HG02973 (cell line): Measurements from ENCODE around the gene ZSWIM8.
A peak's percentile ranks its signal among the peaks of the same experiment; 100 is the strongest.
"Not testable (repeated sequence)": the region's sequence is repeated elsewhere in the genome, so short reads cannot be mapped to it uniquely, and the experiment has no call there.

Experiments used
- ATAC-seq: cut with Tn5 transposase; IDR thresholded peaks from one replicate; pipeline ENCODE4 v1.9.1; 2021; ENCODE audit warnings: moderate library complexity; ENCODE audit not compliant: unreplicated experiment

ZSWIM8 gene

DNA sequence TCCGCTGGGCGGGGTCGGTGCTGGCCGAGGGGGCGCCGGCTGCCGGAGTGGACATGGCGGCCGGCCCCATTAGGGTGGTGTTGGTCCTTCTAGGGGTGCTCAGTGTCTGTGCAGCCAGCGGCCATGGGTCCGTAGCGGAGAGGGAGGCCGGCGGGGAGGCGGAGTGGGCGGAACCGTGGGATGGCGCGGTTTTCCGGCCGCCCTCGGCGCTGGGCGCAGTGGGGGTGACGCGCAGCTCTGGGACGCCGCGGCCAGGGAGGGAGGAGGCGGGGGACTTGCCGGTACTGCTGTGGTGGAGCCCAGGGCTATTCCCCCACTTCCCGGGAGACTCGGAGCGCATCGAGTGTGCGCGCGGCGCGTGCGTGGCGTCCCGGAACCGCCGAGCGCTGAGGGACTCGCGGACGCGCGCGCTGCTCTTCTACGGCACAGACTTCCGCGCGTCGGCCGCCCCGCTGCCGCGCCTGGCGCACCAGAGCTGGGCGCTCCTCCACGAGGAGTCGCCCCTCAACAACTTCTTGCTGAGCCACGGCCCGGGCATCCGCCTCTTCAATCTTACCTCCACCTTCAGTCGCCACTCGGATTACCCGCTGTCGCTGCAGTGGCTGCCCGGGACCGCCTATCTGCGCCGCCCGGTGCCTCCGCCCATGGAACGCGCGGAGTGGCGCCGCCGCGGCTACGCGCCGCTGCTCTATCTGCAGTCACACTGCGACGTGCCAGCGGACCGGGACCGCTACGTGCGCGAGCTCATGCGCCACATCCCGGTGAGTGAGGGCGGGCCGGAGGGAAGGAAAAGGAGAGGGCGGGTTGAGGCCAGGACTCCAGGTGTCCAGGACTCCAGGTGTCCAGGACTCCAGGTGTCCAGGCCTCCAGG lies 12.9 kb upstream of the ZSWIM8 start:
- peak; percentile 55 for ATAC-seq

DNA sequence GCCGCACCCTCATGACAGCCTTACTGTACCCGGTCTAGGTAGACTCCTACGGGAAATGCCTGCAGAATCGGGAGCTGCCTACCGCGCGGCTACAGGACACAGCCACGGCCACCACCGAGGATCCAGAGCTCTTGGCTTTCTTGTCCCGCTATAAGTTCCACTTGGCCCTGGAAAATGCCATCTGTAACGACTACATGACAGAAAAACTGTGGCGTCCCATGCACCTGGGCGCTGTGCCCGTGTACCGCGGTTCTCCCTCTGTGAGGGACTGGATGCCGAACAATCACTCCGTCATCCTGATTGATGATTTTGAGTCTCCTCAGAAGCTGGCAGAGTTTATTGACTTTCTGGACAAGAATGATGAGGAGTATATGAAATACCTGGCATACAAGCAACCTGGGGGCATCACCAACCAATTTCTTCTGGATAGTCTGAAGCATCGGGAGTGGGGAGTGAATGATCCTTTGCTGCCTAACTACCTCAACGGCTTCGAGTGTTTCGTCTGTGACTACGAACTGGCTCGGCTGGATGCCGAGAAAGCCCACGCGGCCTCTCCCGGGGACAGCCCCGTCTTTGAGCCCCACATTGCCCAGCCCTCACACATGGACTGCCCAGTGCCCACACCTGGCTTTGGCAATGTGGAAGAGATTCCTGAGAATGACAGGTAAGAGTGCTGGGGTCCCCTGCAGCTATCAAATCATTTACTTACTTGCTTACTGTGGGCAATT lies 12.1 kb upstream of the ZSWIM8 start:
- peak; percentile 2 for ATAC-seq

DNA sequence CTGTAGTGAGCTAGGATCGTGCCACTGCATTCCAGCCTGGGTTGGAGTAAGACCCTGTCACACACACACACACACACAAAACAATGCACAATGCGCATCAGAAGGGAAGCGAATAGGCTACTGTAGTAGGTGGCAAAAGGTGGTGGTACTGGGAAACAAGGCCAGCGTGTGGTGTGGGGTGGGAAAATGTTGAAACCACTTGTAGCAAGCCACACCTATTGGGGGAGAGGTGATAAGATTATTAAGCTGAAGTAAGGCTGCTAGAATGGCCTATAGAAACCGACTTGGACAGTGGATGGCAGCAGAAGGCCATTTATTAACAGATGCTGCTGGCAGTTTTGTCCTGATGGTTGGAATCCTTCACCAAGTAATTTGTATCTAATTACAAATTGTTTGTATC lies 10.8 kb upstream of the ZSWIM8 start:
- no peak for ATAC-seq

DNA sequence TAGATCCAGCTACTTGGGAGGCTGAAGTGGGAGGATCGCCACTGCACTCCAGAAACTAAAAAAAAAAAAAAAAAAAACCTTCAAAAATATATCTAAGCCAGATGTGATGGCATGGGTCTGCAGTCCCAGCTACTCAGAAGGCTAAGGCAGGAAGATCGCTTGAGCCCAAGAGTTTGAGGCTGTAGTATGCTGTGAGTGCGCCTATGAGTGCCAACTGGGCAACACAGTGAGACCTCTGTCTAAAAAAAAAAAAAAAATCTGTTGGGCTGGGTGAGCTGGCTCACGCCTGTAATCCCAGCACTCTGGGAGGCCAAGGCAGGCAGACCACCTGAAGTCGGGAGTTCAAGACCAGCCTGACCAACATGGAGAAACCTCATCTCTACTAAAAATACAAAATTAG lies 6.4 kb upstream of the ZSWIM8 start:
- no peak for ATAC-seq

DNA sequence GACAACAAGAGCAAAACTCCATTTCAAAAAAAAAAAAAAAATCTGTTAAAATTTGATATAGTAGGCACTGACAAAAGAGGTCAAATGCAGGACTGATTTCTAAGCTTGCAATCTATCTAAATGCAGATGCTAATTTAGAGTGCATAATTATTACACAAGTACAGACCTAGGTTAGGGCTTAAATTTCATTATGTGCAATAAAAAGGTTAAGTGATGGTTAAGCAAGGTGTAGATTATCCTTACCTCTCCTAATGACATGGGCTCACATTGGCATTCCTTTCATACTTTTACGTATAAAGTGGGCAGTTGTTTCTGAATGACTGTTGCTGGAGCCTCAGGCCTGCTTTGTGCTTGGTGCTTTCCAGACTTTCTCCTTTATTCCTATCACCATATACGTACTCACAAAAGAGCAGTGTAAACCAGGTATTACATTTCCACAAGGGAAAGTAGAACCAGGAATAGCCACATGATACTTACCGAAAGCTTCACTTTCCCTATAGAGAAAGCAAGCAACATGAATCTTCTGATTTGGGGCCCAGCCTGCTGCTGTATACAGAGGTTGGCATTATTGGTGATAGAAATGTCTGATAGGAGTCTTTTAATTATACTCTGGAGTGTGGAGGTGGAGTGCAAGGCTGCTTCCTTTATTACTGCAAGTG lies 5.7 kb upstream of the ZSWIM8 start:
- ATAC-seq: no peak

DNA sequence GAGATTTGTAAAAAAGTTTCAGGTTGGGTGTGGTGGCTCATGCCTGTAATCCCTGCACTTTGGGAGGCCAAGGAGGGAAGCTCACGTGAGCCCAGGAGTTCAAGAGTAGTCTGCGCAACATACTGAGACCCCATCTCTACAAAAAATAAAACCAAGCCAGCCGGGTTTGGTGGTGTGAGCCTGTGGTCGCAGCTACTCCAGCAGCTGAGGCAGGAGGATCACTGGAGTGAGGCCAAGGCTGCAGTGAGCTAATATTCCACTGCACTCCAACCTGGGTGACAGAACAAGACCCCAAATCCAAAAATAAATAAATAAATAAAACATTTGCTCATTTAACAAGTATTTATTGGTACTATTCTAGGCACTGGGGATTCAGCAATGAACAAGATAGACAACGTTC lies 5.1 kb upstream of the ZSWIM8 start:
- ATAC-seq: no peak

DNA sequence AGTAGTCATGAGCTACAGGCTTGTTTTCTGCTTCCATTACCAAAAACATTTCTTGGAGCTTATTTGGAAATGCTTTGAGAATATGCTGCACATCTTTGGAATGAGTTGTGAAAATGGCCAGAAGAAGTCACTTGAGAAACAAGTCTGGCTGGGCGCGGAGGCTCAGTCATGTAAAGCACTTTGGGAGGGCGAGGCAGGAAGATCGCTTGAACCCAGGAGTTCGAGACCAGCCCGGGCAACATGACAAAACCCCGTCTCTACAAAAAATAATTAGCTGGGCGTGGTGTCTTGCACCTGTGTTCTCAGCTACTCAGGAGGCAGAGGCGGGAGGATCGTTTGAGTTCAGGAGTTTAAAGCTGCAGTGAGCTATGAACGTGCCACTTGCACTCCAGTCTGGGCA lies 4.4 kb upstream of the ZSWIM8 start:
- no peak for ATAC-seq

DNA sequence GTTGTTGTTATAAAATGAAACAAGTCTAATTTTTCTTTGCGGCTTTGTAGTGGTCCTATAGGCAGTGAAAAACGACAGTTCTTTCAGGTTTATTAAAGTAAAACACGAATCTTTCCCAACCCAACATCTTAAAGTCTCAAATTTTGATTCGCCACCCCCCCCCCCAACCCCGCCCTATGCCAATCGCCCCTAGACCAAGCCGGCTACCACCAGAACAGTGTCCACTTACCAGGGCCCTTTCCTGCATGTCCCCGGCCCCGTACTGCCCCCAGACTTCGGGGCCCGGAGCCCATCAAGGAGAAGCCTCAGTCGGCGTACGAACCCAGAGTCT lies 3.9 kb upstream of the ZSWIM8 start:
- ATAC-seq: no peak

DNA sequence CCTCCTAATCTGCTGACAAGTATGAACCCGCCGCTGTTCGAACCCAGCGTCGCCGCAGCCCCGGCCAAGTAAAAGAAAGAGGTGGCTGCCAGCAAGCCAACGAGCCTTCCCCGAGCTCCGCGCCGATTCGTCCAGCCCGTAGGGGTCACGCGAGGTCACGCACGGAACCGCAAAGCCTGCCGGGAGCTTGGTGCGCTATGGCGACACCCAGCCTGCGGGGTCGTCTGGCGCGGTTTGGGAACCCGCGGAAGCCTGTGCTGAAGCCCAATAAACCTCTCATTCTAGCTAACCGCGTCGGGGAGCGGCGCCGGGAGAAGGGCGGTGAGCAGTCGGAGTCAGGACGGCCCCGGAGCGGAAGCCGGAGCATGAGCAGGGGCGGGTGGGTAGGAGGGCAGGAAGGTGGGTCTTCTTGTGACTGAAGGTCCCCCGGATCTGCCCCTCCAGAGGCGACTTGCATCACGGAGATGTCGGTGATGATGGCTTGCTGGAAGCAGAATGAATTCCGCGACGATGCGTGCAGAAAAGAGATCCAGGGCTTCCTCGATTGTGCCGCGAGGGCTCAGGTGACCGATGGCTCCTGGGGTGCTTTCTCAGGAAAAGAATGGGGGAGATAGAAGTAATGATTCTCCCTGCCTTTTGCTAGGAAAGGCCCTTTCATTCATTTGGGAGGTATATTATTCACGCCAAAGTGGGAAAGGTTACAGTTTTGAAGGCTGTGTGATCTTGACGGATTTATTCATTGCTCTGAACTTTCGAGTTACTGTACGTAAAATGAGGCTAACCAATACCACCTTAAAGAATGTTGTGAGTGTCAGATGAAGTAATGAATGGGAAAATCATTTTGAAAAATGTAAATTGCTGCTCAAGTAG lies 3.3 kb upstream of the ZSWIM8 start, which contains the start of gene CHCHD1:
TSS of gene CHCHD1 (plus strand) at position 170 of the 870 bp plus-strand sequence. CDS start at position 198, 28 bp downstream.
- ATAC-seq: peak; percentile 33

DNA sequence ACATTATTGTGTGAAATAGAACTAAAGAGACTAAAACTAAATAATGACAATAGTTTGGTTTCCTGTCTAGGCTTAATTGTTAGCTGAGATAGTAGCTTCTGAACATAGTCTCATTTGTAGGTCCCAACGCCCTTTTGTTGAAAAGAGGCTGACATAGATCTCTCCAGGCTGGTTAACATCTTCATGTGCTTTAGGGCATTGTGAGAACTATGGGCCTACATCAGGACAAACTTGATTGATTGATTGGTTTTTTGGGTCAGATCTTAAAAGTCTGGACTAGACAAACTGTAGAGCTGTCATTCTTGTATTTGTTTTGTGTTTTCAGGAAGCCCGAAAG lies 2.7 kb upstream of the ZSWIM8 start:
- no peak for ATAC-seq

DNA sequence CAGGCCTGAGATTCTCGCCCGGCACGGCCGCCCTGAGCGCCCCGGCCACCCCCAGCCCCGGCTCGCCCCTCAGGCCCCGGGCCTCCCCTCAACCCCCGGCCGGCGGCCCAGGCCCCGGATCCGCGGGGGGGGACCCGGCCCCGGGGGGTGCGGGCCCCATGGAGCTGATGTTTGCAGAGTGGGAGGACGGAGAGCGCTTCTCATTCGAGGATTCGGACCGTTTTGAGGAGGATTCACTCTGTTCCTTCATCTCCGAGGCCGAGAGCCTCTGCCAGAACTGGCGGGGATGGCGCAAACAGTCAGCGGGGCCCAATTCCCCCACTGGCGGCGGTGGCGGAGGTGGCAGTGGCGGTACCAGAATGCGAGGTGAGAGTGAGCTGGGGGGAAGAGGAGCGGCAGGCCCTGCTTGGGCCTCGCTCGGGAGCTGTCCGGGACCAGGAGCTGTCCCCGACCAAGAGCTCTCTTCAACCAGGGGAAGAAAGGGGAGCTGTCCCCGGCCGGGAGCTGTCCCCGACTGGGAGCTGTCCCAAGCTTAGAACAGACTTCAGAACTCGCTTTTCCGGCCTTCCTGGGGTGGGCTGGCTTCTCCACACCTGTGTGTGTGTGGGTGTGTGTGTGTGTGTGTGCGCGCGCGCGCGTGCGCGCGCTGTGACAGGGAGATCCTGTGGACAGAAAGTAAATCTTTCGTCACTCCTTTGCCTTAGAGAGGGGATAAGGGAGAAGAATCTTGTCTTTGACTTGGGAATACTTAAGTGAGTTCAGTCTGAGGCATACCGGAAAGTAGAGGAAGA lies 510 bp downstream of the ZSWIM8 start:
- no peak for ATAC-seq

DNA sequence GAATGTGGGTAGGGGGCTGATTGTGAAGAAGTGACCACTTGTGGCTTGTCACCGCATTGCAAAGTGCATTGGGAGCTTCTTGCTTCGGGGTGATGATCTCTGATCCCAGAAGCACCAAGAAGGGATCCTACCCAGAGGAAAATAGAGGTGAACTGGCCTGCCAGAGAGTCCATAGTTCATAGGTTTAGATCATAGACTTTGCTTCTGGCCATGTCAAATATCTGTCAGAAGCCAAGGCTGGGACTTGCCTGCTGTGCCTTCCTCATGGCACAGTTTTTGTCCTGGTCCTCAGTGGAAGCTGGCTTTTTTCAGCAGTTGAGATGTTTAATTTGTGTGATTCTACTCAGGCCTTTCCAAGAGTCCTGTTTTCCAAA lies 1.1 kb downstream of the ZSWIM8 start:
- no peak for ATAC-seq

DNA sequence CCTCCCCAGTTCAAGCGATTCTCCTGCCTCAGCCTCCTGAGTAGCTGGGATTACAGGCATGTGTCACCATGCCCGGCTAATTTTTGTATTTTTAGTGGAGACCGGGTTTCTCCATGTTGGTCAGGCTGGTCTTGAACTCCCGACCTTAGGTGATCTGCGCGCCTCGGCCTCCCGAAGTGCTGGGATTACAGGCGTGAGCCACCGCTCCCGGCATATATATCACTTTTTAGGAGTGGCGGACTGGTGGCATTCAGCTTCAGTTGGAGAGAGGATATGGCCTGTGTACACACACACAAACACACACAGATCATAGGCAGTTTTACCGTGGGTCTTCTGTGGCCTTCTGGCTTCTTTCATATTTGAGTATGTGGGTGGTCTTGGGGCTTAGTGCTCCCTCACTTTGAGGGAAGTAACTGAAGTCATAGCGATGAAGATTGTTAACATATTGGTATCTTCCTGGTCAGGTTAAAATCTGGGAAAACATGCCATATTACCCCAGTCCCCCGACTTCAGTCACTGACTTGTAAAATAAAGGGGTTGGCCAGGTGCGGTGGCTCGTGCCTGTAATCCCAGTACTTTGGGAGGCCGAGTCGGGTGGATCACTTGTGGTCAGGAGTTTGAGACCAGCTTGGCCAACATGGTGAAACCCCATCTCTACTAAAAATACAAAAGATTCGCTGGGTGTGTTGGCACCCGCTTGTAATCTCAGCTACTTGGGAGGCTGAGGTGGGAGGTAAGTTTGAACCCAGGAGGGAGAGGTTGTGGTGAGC lies 1.8 kb downstream of the ZSWIM8 start:
- not testable (repeated sequence) for ATAC-seq

DNA sequence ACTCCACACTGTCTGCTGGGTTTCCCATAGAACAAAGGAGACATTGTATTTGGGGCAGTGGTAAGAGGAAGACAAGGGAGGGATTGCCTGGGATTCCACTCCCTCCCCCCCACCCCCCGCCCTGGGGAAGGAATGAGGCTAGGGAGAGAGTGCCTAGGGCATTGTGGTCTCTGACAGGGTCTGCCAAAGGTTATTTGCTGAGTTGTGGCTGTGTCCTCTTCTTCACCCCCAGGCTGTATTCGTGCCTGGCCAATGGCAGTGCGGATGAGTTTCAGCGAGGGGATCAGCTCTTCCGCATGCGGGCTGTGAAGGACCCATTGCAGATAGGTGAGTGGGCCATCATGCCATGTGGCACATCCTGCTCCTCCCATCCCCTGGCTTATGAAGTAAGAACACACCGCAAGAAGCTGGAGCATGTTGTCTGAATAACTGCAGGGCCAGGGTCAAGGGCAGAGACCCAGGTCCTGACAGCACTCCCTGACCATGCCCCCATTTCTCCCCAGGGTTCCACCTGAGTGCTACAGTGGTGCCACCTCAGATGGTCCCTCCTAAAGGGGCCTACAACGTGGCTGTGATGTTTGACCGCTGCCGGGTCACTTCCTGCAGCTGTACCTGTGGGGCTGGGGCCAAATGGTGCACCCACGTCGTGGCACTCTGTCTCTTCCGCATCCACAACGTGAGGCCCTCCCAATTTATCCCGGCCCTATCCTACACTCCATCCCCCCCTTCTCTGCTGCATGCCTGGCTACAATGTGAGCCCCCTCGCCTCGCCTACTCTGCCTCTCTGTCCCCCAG lies 3.7 kb downstream of the ZSWIM8 start:
- no peak for ATAC-seq

DNA sequence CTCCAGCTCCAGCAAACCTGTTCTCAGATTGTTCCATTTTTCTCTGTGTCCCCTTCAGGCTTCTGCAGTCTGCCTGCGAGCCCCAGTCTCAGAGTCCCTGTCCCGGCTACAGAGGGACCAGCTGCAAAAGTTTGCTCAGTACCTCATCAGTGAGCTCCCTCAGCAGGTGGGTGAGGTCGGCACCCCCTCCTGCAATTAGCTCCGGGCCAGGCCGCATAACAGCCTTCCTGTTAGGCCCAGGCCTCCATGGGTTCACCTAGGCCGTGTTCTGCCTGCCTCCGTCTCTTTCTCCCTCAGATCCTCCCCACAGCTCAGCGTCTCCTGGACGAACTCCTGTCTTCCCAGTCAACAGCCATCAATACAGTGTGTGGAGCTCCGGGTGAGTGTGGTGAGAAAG lies 4.3 kb downstream of the ZSWIM8 start:
- ATAC-seq: no peak

DNA sequence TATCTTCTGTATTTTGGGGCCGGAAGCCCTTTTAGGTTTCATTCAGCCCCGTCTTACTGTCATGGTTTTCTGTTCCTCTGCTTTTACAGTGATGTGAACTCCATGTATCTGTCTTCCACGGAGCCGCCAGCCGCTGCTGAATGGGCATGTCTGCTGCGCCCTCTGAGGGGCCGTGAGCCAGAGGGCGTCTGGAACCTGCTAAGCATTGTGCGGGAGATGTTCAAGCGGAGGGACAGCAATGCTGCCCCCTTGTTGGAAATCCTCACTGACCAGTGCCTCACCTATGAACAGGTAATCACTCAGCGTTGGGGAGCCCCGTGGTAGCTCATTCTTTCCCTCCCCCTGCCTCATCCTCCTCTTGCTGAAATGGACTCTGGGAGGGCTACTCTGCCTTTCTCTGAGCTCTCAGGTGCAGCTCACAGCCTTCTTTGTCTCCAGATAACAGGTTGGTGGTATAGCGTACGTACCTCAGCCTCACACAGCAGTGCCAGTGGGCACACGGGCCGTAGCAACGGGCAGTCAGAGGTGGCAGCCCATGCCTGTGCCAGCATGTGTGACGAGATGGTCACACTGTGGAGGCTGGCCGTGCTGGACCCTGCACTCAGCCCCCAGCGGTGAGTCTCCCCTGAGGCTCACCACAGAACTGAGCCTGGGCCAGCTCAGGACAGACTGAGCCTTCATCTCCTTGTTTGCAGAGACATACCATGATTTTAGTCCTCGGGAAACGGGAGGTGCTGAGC lies 5.7 kb downstream of the ZSWIM8 start:
- ATAC-seq: no peak

DNA sequence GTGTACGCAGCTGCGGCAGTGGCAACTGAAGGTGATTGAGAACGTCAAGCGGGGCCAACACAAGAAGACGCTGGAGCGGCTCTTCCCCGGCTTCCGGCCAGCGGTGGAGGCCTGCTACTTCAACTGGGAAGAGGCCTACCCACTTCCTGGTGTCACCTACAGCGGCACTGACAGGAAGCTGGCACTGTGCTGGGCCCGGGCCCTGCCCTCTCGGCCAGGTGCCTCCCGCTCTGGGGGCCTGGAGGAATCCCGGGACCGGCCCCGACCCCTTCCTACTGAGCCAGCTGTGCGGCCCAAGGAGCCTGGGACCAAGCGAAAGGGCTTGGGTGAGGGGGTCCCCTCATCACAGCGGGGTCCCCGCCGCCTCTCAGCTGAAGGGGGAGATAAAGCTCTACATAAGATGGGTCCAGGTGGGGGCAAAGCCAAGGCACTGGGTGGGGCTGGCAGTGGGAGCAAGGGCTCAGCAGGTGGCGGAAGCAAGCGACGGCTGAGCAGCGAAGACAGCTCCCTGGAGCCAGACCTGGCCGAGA lies 6.5 kb downstream of the ZSWIM8 start:
- ATAC-seq: no peak

DNA sequence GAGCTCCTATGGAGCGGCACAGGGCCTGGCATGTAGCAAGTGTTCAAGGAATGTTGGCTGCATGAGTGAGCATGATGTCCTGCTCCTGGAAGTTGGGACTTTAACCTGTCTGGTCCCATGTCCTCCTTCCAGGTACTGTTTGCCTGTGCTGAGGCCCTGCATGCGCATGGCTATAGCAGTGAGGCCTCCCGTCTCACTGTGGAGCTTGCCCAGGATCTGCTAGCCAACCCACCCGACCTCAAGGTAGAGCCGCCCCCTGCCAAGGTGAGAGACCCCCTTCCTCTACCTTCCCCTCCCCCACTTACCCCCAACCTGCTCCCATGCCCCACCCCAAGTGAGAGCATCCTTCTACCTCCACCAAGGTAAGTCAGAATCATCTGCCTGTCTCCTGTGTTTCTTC lies 8.1 kb downstream of the ZSWIM8 start:
- ATAC-seq: no peak
